ENCODE data around the gene LRRC56. TPM values are rescaled to one million over a fixed set of nuclear protein-coding genes. Genes with fewer than 3 reads are reported as not detected.

The LRRC56 gene
- total RNA-seq, 5 donors from 2014 or later (not counting 1 experiment from before 2014, with no cell fraction given): 3.4 to 6.1 (median 5.6) TPM

DNA sequence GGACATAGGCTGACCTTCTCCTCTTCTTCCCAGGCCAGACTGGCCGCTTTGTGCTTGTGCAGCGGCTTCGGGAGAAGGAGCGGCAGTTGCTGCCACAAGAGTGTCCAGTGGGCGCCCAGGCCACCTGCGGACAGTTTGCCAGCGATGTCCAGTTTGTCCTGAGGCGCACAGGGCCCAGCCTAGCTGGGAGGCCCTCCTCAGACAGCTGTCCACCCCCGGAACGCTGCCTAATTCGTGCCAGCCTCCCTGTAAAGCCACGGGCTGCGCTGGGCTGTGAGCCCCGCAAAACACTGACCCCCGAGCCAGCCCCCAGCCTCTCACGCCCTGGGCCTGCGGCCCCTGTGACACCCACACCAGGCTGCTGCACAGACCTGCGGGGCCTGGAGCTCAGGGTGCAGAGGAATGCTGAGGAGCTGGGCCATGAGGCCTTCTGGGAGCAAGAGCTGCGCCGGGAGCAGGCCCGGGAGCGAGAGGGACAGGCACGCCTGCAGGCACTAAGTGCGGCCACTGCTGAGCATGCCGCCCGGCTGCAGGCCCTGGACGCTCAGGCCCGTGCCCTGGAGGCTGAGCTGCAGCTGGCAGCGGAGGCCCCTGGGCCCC lies 24.8 kb downstream of the LRRC56 start:
- ChIA-PET POLR2A (no interaction called here), CTCF (interaction anchor here in 1 of 2 donors (0.6 kb wide), 1 partner anchor 344 kb away, joined by 3 read pairs; no protein-coding TSS in a partner anchor)
- Histone ChIP-seq H3K4me3 (ENCODE audit: control insufficient read depth in 1 of 2, extremely low read depth in 1 of 2, low read length in 1 of 2) (no peak overlapping the region), H3K9me3 (no peaks in the 10 kb centered on the region), H3K27me3 (replicated peaks in 1 of 2; ENCODE audit: control insufficient read depth in 2 of 2, extremely low read depth in 1 of 2, insufficient read depth in 2 of 2, low read length in 1 of 2) (no peaks in the 10 kb centered on the region), H3K36me3 (ENCODE audit: control insufficient read depth in 2 of 2, extremely low read depth in 1 of 2, insufficient read depth in 1 of 2, low read length in 1 of 2) (peaks cover 11 to 12% of the 10 kb centered on the region in 2 donors), H3K4me1 (ENCODE audit: control insufficient read depth in 1 of 2, extremely low read depth in 1 of 2, insufficient read depth in 2 of 2, low read length in 2 of 2) (peaks cover 5 to 29% of the 10 kb centered on the region in 2 experiments), H3K27ac (ENCODE audit: low read length) (no peak overlapping the region)
- ATAC-seq (replicated peaks in 1 of 4): no peak
- Mint-ChIP-seq H3K4me1 (peaks cover 18 to 21% (median 19%) of the 10 kb centered on the region in 3 donors), H3K36me3 (peaks cover 2% of the 10 kb centered on the region), H3K27ac (no peak overlapping the region), H3K4me3 (peak overlapping the region; percentile 82 to 88 (median 87)), H3K9me3 (no peaks in the 10 kb centered on the region), H3K27me3 (no peaks in the 10 kb centered on the region)
- WGBS (ENCODE audit: insufficient coverage): 97% methylated on average over 28 of the region's 29 CpGs
- DNase-seq: no peak

DNA sequence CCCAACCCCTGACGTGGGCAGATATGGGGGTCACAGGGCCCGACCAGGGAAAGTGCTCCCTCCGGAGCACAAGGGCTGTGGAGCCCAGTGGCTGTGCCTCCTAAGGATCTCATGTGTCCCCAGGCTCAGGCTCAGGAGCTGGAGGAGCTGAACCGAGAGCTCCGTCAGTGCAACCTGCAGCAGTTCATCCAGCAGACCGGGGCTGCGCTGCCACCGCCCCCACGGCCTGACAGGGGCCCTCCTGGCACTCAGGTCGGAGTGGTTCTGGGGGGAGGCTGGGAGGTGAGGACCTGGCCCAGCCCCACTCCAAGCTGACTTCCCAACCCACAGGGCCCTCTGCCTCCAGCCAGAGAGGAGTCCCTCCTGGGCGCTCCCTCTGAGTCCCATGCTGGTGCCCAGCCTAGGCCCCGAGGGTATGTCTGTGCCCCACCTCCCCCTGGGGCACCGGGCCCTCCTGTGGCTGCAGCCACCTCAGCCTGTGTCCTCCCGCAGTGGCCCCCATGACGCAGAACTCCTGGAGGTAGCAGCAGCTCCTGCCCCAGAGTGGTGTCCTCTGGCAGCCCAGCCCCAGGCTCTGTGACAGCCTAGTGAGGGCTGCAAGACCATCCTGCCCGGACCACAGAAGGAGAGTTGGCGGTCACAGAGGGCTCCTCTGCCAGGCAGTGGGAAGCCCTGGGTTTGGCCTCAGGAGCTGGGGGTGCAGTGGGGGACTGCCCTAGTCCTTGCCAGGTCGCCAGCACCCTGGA lies 25.9 kb downstream of the LRRC56 start:
- ChIA-PET POLR2A (no interaction called here), CTCF (interaction anchor here in 1 of 2 donors (0.5 kb wide), 1 partner anchor 275 kb away, joined by 4 read pairs; no protein-coding TSS in a partner anchor)
- Histone ChIP-seq H3K4me1 (ENCODE audit: control insufficient read depth in 1 of 2, extremely low read depth in 1 of 2, insufficient read depth in 2 of 2, low read length in 2 of 2) (peaks cover 5 to 34% of the 10 kb centered on the region in 2 experiments), H3K27ac (ENCODE audit: low read length) (no peak overlapping the region), H3K9me3 (no peaks in the 10 kb centered on the region), H3K36me3 (ENCODE audit: control insufficient read depth in 2 of 2, extremely low read depth in 1 of 2, insufficient read depth in 1 of 2, low read length in 1 of 2) (peaks cover 11 to 12% of the 10 kb centered on the region in 2 donors), H3K27me3 (replicated peaks in 1 of 2; ENCODE audit: control insufficient read depth in 2 of 2, extremely low read depth in 1 of 2, insufficient read depth in 2 of 2, low read length in 1 of 2) (no peaks in the 10 kb centered on the region), H3K4me3 (ENCODE audit: control insufficient read depth in 1 of 2, extremely low read depth in 1 of 2, low read length in 1 of 2) (no peak overlapping the region)
- WGBS (ENCODE audit: insufficient coverage): 92% methylated on average over 10 of the region's 18 CpGs
- H3K4me1 Mint-ChIP-seq: peaks cover 15 to 21% (median 18%) of the 10 kb centered on the region in 3 donors
- DNase-seq (no peak), ATAC-seq (replicated peaks in 1 of 4) (no peak)
- peaks cover 2% of the 10 kb centered on the region for H3K36me3 Mint-ChIP-seq
- no peaks in the 10 kb centered on the region for H3K27me3 Mint-ChIP-seq
- no peak overlapping the region for H3K4me3 Mint-ChIP-seq
- no peaks in the 10 kb centered on the region for H3K9me3 Mint-ChIP-seq
- no peak overlapping the region for H3K27ac Mint-ChIP-seq

DNA sequence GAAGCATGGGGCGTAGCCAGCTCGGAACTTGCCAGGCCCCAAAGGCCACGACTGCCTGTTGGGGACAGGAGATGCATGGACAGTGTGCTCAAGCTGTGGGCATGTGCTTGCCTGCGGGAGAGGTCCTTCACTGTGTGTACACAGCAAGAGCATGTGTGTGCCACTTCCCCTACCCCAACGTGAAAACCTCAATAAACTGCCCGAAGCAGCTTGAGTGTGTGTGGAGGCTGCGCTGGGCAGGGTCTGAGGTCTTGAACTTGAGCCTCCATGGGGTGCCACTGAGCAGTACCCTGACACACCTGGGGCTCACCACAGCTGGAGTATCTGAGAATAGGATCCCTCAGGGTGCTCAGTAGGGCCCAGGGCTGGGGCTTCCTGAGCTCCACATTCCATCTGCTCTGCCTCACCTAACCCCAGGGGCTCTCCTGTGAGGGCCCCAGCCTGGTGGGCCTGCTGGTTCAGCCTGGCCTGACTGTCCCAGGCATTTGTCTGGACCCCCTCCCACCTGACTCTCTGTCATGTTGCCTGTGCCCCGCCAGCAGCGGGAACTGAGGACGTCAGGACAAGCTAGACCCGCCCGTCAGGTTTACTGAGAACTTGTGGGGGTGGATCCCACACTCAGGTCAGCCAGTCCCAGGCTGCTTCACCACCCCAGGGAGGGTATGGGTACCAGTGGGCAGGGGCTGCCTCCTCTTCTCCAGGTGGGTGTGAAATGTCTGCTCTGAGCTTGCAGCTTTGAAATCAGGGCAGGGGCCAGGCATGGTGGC lies 26.7 kb downstream of the LRRC56 start:
- Histone ChIP-seq H3K4me1 (ENCODE audit: control insufficient read depth in 1 of 2, extremely low read depth in 1 of 2, insufficient read depth in 2 of 2, low read length in 2 of 2) (peaks cover 5 to 36% of the 10 kb centered on the region in 2 experiments), H3K27ac (ENCODE audit: low read length) (no peak overlapping the region), H3K27me3 (replicated peaks in 1 of 2; ENCODE audit: control insufficient read depth in 2 of 2, extremely low read depth in 1 of 2, insufficient read depth in 2 of 2, low read length in 1 of 2) (no peaks in the 10 kb centered on the region), H3K4me3 (ENCODE audit: control insufficient read depth in 1 of 2, extremely low read depth in 1 of 2, low read length in 1 of 2) (no peak overlapping the region), H3K36me3 (ENCODE audit: control insufficient read depth in 2 of 2, extremely low read depth in 1 of 2, insufficient read depth in 1 of 2, low read length in 1 of 2) (peaks cover 11 to 12% of the 10 kb centered on the region in 2 donors), H3K9me3 (no peaks in the 10 kb centered on the region)
- Mint-ChIP-seq H3K9me3 (no peaks in the 10 kb centered on the region), H3K27me3 (no peaks in the 10 kb centered on the region), H3K27ac (no peak overlapping the region), H3K4me3 (peak overlapping the region in 1 of 3 donors; percentile 3), H3K36me3 (peaks cover 2% of the 10 kb centered on the region), H3K4me1 (peaks cover 15 to 21% (median 16%) of the 10 kb centered on the region in 3 donors)
- CTCF ChIA-PET: interaction anchor here in 1 of 2 donors (0.5 kb wide), 1 partner anchor 276 kb away, joined by 4 read pairs; no protein-coding TSS in a partner anchor
- DNase-seq (no peak), ATAC-seq (replicated peaks in 1 of 4) (no peak)
- POLR2A ChIA-PET: no interaction called here
- 96% methylated on average over 5 of the region's 12 CpGs for WGBS (ENCODE audit: insufficient coverage)

DNA sequence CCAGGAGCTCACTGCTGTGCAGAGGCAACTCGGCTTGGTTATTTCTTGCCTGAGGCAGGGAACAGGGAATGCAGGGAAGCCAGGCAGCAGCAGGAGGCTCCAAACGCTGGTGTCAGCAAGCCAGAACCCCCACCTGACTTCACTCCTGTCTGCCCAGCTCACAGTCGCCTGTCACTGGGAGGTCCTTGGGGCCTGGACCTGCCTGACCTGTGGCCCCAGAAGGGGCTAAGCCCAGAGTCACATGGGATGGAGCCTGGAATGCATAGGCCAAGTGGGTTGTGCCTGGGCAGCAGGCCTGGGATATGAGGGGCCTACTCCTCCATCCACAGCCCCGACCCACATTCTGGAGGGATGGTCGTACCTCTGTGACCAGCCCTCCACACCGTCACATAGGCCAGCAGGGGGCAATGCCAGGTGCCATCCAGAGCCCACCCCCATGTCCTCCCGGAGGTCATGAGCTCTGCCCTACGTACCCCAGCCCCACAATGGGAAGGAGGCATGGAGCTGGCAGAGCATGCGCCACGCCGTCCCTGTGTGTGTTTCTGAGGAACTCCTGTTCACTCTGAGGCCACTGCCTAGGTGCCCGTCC lies 28.7 kb downstream of the LRRC56 start:
- WGBS (ENCODE audit: insufficient coverage): 93% methylated on average over 8 of the region's 12 CpGs
- H3K9me3 Mint-ChIP-seq: no peaks in the 10 kb centered on the region
- peaks cover 2% of the 10 kb centered on the region for H3K36me3 Mint-ChIP-seq
- peak overlapping the region in 1 of 2 donors; percentile 55 for H3K27ac Mint-ChIP-seq
- no peaks in the 10 kb centered on the region for H3K27me3 Mint-ChIP-seq
- H3K4me3 ChIP-seq (ENCODE audit: control insufficient read depth in 1 of 2, extremely low read depth in 1 of 2, low read length in 1 of 2): no peak overlapping the region
- H3K27me3 ChIP-seq (replicated peaks in 1 of 2; ENCODE audit: control insufficient read depth in 2 of 2, extremely low read depth in 1 of 2, insufficient read depth in 2 of 2, low read length in 1 of 2): no peaks in the 10 kb centered on the region
- H3K4me1 Mint-ChIP-seq: peaks cover 5 to 18% (median 12%) of the 10 kb centered on the region in 3 donors
- no peak overlapping the region for H3K27ac ChIP-seq (ENCODE audit: low read length)
- ChIA-PET CTCF (interaction anchor here (0.7 kb wide), 2 partner anchors 13 to 156 kb away, joined by 3 read pairs; no protein-coding TSS in a partner anchor), POLR2A (no interaction called here)
- ATAC-seq (replicated peaks in 1 of 4): no peak
- peaks cover 11 to 12% of the 10 kb centered on the region in 2 donors for H3K36me3 ChIP-seq (ENCODE audit: control insufficient read depth in 2 of 2, extremely low read depth in 1 of 2, insufficient read depth in 1 of 2, low read length in 1 of 2)
- H3K9me3 ChIP-seq: no peaks in the 10 kb centered on the region
- H3K4me1 ChIP-seq (ENCODE audit: control insufficient read depth in 1 of 2, extremely low read depth in 1 of 2, insufficient read depth in 2 of 2, low read length in 2 of 2): peaks cover 5 to 32% of the 10 kb centered on the region in 2 experiments
- DNase-seq: no peak
- no peak overlapping the region for H3K4me3 Mint-ChIP-seq

DNA sequence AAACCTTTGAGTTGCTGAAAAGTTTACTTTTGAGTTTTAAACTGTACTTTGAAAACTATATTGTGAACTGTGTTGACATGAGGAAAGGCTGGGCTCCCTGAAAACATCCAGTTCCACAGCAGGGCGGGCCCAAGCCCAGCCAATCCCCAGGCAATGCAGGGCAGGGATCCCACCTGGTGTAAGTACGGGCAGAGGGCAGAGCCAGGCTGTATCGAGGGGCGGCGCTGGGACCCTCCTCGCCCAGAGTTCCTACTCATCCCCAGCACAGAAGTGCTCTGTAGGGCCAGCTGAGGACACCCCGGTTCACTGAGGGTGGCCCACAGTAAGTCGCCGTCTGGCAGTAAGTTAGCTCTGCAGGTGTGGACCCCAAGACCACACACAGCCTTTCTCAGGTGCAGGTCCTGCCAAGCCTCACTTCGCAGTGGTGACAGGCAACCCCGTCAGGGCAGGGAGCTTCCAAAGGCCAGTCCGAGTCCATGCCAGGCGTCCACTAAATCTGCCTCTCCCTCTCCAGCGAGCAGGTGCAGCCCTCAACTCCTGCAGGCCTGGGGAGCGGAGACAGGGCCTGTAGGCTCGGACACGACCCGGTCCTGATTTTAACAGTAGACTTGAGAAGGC lies 29.8 kb downstream of the LRRC56 start:
- WGBS (ENCODE audit: insufficient coverage): 93% methylated on average over 15 of the region's 18 CpGs
- Histone ChIP-seq H3K27me3 (replicated peaks in 1 of 2; ENCODE audit: control insufficient read depth in 2 of 2, extremely low read depth in 1 of 2, insufficient read depth in 2 of 2, low read length in 1 of 2) (peaks cover 0 to 5% of the 10 kb centered on the region in 2 experiments), H3K27ac (ENCODE audit: low read length) (no peak overlapping the region), H3K36me3 (ENCODE audit: control insufficient read depth in 2 of 2, extremely low read depth in 1 of 2, insufficient read depth in 1 of 2, low read length in 1 of 2) (peaks cover 11 to 12% of the 10 kb centered on the region in 2 donors), H3K9me3 (no peaks in the 10 kb centered on the region), H3K4me1 (ENCODE audit: control insufficient read depth in 1 of 2, extremely low read depth in 1 of 2, insufficient read depth in 2 of 2, low read length in 2 of 2) (peaks cover 0 to 24% of the 10 kb centered on the region in 2 experiments), H3K4me3 (ENCODE audit: control insufficient read depth in 1 of 2, extremely low read depth in 1 of 2, low read length in 1 of 2) (no peak overlapping the region)
- ChIA-PET POLR2A (no interaction called here), CTCF (interaction anchor here in 1 of 2 donors (0.7 kb wide), 1 partner anchor 155 kb away, joined by 3 read pairs; no protein-coding TSS in a partner anchor)
- ATAC-seq (replicated peaks in 1 of 4): no peak
- Mint-ChIP-seq H3K27ac (peak overlapping the region; percentile 75 to 90), H3K27me3 (no peaks in the 10 kb centered on the region), H3K36me3 (peaks cover 2% of the 10 kb centered on the region), H3K9me3 (no peaks in the 10 kb centered on the region), H3K4me1 (peaks cover 0 to 12% (median 3%) of the 10 kb centered on the region in 3 donors), H3K4me3 (peak overlapping the region; percentile 56 to 75 (median 65))
- no peak for DNase-seq
